Neuronal stem cell (in vitro differentiated cells): ENCODE data around the gene NT5DC2.

Experiments
- DNase-seq: peaks from one replicate; pipeline ENCODE4 v3.0.0-alpha.2; 2013; ENCODE audit warnings: low spot score
- H2AFZ ChIP-seq: one replicate; pipeline ENCODE4 v1.6.1; 2013; ENCODE audit warnings: mild to moderate bottlenecking, low read length, inconsistent platforms
- H2AK5ac ChIP-seq: 2 replicates; pipeline ENCODE4 v1.6.1; 2013; ENCODE audit warnings: low read depth, mild to moderate bottlenecking, inconsistent platforms, low read length, moderate library complexity, mixed read lengths
- H2BK120ac ChIP-seq: 2 replicates; pipeline ENCODE4 v1.6.1; 2013; ENCODE audit warnings: low read depth, mild to moderate bottlenecking, inconsistent platforms, low read length, moderate library complexity, mixed read lengths
- H2BK12ac ChIP-seq: one replicate; pipeline ENCODE4 v1.6.1; 2013; ENCODE audit warnings: low read length, inconsistent platforms
- H2BK15ac ChIP-seq: 2 replicates; pipeline ENCODE4 v1.6.1; 2013; ENCODE audit warnings: mild to moderate bottlenecking, low read length, inconsistent platforms, mixed read lengths
- H2BK5ac ChIP-seq: one replicate; pipeline ENCODE4 v1.6.1; 2013; ENCODE audit warnings: inconsistent platforms, mild to moderate bottlenecking, low read length, moderate library complexity
- H3K14ac ChIP-seq: one replicate; pipeline ENCODE4 v1.6.1; 2013; ENCODE audit warnings: low read length, inconsistent platforms
- H3K18ac ChIP-seq: 2 replicates; pipeline ENCODE4 v1.6.1; 2013; ENCODE audit warnings: low read length, inconsistent platforms
- H3K23ac ChIP-seq: 2 replicates; pipeline ENCODE4 v1.6.1; 2013; ENCODE audit warnings: low read depth, mild to moderate bottlenecking, mixed read lengths, low read length, inconsistent platforms; ENCODE audit not compliant: poor library complexity
- H3K27ac ChIP-seq: replicated peaks from 3 replicates; pipeline ENCODE4 v1.5.1; 2013; ENCODE audit warnings: low read length, inconsistent platforms
- H3K27me3 ChIP-seq, 3 experiments: 2 replicates each; pipeline ENCODE4 v1.6.1; 2013; ENCODE audit warnings: low read length in 3 of 3, mild to moderate bottlenecking in 2 of 3, inconsistent platforms in 1 of 3, low read depth in 1 of 3, mixed read lengths in 1 of 3, moderate library complexity in 1 of 3; ENCODE audit not compliant: control insufficient read depth in 3 of 3, insufficient read depth in 3 of 3
- H3K36me3 ChIP-seq, 2 donors: replicated peaks in 1 of 2; 2 replicates each; pipeline ENCODE4 v1.6.1; 2013; ENCODE audit warnings: low read length in 2 of 2; ENCODE audit not compliant: control insufficient read depth in 2 of 2, insufficient read depth in 2 of 2
- H3K4ac ChIP-seq: 2 replicates; pipeline ENCODE4 v1.6.1; 2013; ENCODE audit warnings: inconsistent platforms, mild to moderate bottlenecking, low read length, moderate library complexity
- H3K4me1 ChIP-seq, 2 donors: 1 replicate in 1 of 2; 2 replicates in 1 of 2; pipeline ENCODE4 v1.6.1; 2013; ENCODE audit warnings: low read length in 2 of 2, low read depth in 1 of 2; ENCODE audit not compliant: control insufficient read depth in 2 of 2, insufficient read depth in 1 of 2
- H3K4me2 ChIP-seq: one replicate; pipeline ENCODE4 v1.6.1; 2013; ENCODE audit warnings: mild to moderate bottlenecking, low read length, inconsistent platforms; ENCODE audit not compliant: insufficient read depth, poor library complexity, severe bottlenecking
- H3K4me3 ChIP-seq, 2 donors: 2 replicates each; pipeline ENCODE4 v1.5.1; 2013; ENCODE audit warnings: low read length in 2 of 2, mild to moderate bottlenecking in 2 of 2, inconsistent platforms in 1 of 2, moderate library complexity in 1 of 2
- H3K79me1 ChIP-seq: one replicate; pipeline ENCODE4 v1.6.1; 2013; ENCODE audit warnings: low read depth, mild to moderate bottlenecking, inconsistent platforms, low read length, moderate library complexity
- H3K9ac ChIP-seq: one replicate; pipeline ENCODE4 v1.6.1; 2013; ENCODE audit warnings: mild to moderate bottlenecking, low read depth, low read length, inconsistent platforms; ENCODE audit not compliant: poor library complexity
- H3K9me3 ChIP-seq, 2 donors: replicated peaks in 1 of 2; 2 replicates each; pipeline versions ENCODE3 to v1.6.1; 2013; ENCODE audit warnings: low read length in 2 of 2, mild to moderate bottlenecking in 2 of 2, inconsistent platforms in 1 of 2, low read depth in 1 of 2, mixed read lengths in 1 of 2, moderate library complexity in 1 of 2; ENCODE audit not compliant: control insufficient read depth in 2 of 2, insufficient read depth in 1 of 2
- H4K8ac ChIP-seq: one replicate; pipeline ENCODE4 v1.6.1; 2013; ENCODE audit warnings: low read depth, mild to moderate bottlenecking, inconsistent platforms, low read length, moderate library complexity
- H4K91ac ChIP-seq: one replicate; pipeline ENCODE4 v1.6.1; 2013; ENCODE audit warnings: low read length, low read depth, mild to moderate bottlenecking, inconsistent platforms; ENCODE audit not compliant: poor library complexity
- WGBS, 2 donors: extraction: QIAGEN DNeasy Blood & Tissue Kit; methylation state at CpG; one replicate each; pipeline ENCODE4 v1.1.7; 2013; ENCODE audit warnings: missing lambda C conversion rate in 2 of 2, mixed read lengths in 1 of 2; ENCODE audit not compliant: insufficient read length in 2 of 2, insufficient replicate concordance in 1 of 2; ENCODE audit errors: extremely low coverage in 2 of 2; 5-methylcytosine and 5-hydroxymethylcytosine counted together

Gene NT5DC2

GRCh38 chr3:52487050-52487787, 46.4 kb downstream of the NT5DC2 start:
- no peak overlapping the region for H2AK5ac ChIP-seq
- no peak overlapping the region for H2BK12ac ChIP-seq
- peaks cover 4 to 18% of the 10 kb centered on the region in 2 donors for H3K4me1 ChIP-seq
- no peak overlapping the region for H3K4ac ChIP-seq
- H3K23ac ChIP-seq, result no peak overlapping the region
- no peaks in the 10 kb centered on the region for H3K9me3 ChIP-seq
- no CpG with 5 or more reads among the region's 31 CpGs for WGBS, 2 donors
- H3K9ac ChIP-seq, result peak overlapping the region; percentile 21
- no peak overlapping the region for H2BK15ac ChIP-seq
- no peak for DNase-seq
- no peak overlapping the region for H2BK120ac ChIP-seq
- no peak overlapping the region for H4K8ac ChIP-seq
- H2AFZ ChIP-seq, result no peak overlapping the region
- H3K4me3 ChIP-seq, result no peak overlapping the region
- H3K27ac ChIP-seq, result no peak overlapping the region
- H3K27me3 ChIP-seq, result no peaks in the 10 kb centered on the region
- H3K18ac ChIP-seq, result no peak overlapping the region
- no peak overlapping the region for H3K4me2 ChIP-seq
- H3K79me1 ChIP-seq, result peaks cover 1% of the 10 kb centered on the region
- H3K14ac ChIP-seq, result peak overlapping the region; percentile 3
- no peak overlapping the region for H2BK5ac ChIP-seq
- H4K91ac ChIP-seq, result no peak overlapping the region
- H3K36me3 ChIP-seq, result peaks cover 74 to 97% of the 10 kb centered on the region in 2 donors

GRCh38 chr3:52484680-52485461, 48.8 kb downstream of the NT5DC2 start:
- no peak overlapping the region for H2BK12ac ChIP-seq
- H2AFZ ChIP-seq, result no peak overlapping the region
- H3K4me3 ChIP-seq, result no peak overlapping the region
- H3K9ac ChIP-seq, result no peak overlapping the region
- no peak overlapping the region for H2BK5ac ChIP-seq
- no peaks in the 10 kb centered on the region for H3K27me3 ChIP-seq
- no CpG with 5 or more reads among the region's 10 CpGs for WGBS, 2 donors
- H3K9me3 ChIP-seq, result no peaks in the 10 kb centered on the region
- H3K4ac ChIP-seq, result no peak overlapping the region
- no peak overlapping the region for H4K8ac ChIP-seq
- H2BK15ac ChIP-seq, result no peak overlapping the region
- H3K14ac ChIP-seq, result no peak overlapping the region
- no peak overlapping the region for H3K4me2 ChIP-seq
- H3K36me3 ChIP-seq, result peaks cover 73 to 97% of the 10 kb centered on the region in 2 donors
- H3K27ac ChIP-seq, result no peak overlapping the region
- no peak overlapping the region for H2AK5ac ChIP-seq
- H4K91ac ChIP-seq, result no peak overlapping the region
- no peak overlapping the region for H3K18ac ChIP-seq
- DNase-seq, result no peak
- no peak overlapping the region for H3K23ac ChIP-seq
- peaks cover 1% of the 10 kb centered on the region for H3K79me1 ChIP-seq
- no peak overlapping the region for H2BK120ac ChIP-seq
- peaks cover 4 to 18% of the 10 kb centered on the region in 2 donors for H3K4me1 ChIP-seq

- Histone ChIP-seq H4K91ac (no peak overlapping the region), H3K27me3 (no peaks in the 10 kb centered on the region), H2BK5ac (peak overlapping the region; percentile 26), H3K9me3 (no peaks in the 10 kb centered on the region), H2BK15ac (no peak overlapping the region), H2AK5ac (peak overlapping the region; percentile 27), H3K36me3 (peaks cover 73 to 97% of the 10 kb centered on the region in 2 donors), H4K8ac (no peak overlapping the region), H2BK12ac (no peak overlapping the region), H3K4me1 (peaks cover 4 to 18% of the 10 kb centered on the region in 2 donors), H2BK120ac (no peak overlapping the region), H3K18ac (no peak overlapping the region), H3K27ac (no peak overlapping the region), H3K4ac (no peak overlapping the region), H3K4me3 (no peak overlapping the region), H2AFZ (no peak overlapping the region), H3K14ac (no peak overlapping the region), H3K4me2 (no peak overlapping the region), H3K23ac (peak overlapping the region; percentile 49), H3K9ac (peak overlapping the region; percentile 78), H3K79me1 (peaks cover 1% of the 10 kb centered on the region)
- DNase-seq, result no peak
- no CpG with 5 or more reads among the region's 13 CpGs for WGBS, 2 donors
Observed at GRCh38 chr3:52483577-52484381, 49.9 kb downstream of the NT5DC2 start.
